Cardiac fibroblast (primary cell): Measurements from ENCODE around the gene GJB2.

ENCODE experiments used
- DNase-seq, 2 donors: peaks; one replicate each; pipeline versions ENCODE4 v3.0.0 to v3.0.0-alpha.2; 2010; ENCODE audit warnings: low read depth in 2 of 2
- H3K4me3 ChIP-seq, 2 donors: replicated peaks in 1 of 2; 1 replicate in 1 of 2; 2 replicates in 1 of 2; pipeline ENCODE4 v1.5.1; 2011; ENCODE audit warnings: low read depth in 2 of 2, low read length in 2 of 2, mild to moderate bottlenecking in 2 of 2, moderate library complexity in 1 of 2
- TF ChIP-seq, protein P1 (sequence below): IDR thresholded peaks from one replicate; pipeline ENCODE4 v1.5.1; 2011; ENCODE audit warnings: low read depth, mild to moderate bottlenecking, low read length, inconsistent platforms

Gene GJB2

DNA sequence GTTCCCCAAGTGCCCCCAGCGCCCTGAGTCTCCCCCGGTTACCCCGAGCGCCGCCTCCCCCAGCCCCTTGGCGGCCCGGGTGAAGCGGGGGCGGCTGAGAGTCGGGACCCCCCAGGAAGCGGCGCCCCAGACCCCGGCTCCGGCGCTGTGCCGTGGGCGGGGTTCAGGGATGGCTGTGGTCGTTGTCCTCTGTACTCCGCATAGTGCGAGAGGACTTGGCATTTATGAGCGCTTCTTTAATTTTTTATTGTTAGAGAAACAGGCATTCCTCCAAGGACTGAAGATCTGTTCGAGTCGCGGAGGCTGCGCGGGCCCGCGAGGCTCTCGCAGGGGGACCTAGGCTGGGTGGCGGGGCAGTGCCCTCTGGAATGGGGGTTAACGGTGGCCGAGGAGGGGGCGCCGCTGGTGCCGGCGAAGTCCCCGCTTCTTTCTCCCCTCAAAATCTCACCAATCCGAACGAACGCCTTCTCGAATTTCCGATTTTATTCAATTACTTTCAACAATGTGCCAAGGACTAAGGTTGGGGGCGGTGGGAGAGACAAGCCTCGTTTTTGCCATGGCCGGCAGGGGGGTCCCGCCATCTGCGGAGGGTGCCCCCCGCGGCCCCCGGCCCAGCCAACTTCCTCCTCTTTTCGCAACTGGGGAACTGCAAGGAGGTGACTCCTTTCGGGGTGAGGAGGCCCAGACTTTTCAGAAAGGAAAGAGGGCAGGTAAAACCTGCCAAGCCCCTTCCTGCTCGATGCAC, 596 bp upstream of the GJB2 start:
- TF ChIP-seq, protein P1, sequence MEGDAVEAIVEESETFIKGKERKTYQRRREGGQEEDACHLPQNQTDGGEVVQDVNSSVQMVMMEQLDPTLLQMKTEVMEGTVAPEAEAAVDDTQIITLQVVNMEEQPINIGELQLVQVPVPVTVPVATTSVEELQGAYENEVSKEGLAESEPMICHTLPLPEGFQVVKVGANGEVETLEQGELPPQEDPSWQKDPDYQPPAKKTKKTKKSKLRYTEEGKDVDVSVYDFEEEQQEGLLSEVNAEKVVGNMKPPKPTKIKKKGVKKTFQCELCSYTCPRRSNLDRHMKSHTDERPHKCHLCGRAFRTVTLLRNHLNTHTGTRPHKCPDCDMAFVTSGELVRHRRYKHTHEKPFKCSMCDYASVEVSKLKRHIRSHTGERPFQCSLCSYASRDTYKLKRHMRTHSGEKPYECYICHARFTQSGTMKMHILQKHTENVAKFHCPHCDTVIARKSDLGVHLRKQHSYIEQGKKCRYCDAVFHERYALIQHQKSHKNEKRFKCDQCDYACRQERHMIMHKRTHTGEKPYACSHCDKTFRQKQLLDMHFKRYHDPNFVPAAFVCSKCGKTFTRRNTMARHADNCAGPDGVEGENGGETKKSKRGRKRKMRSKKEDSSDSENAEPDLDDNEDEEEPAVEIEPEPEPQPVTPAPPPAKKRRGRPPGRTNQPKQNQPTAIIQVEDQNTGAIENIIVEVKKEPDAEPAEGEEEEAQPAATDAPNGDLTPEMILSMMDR, result no peak
- no peak for DNase-seq

DNA sequence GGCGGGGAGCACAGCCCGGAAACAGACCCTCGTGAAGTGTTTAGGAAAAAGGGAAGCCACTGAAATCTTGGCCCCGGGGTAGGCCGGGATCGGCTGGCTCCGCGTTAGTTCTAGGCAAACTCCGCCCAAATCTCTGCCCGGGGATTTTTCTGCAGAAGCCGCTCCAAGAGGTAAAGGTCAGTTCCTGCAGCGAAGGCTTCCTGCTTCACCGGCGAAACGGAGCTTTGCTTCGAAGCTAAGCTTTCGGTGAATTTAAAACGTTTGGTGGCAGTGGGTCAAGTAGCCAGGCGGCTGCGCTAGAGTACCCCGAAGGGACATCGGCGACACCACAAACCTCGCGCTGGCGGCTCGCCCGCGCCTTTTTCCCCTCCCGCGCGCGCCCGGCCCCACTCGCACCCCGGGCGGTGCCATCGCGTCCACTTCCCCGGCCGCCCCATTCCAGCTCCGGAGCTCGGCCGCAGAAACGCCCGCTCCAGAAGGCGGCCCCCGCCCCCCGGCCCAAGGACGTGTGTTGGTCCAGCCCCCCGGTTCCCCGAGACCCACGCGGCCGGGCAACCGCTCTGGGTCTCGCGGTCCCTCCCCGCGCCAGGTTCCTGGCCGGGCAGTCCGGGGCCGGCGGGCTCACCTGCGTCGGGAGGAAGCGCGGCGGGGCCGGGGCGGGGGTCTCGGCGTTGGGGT, 441 bp downstream of the GJB2 start:
- TF ChIP-seq, protein P1, result no peak
- peak in 1 of 2 donors; percentile 15 for DNase-seq
- peak overlapping the region; percentile 22 to 45 for H3K4me3 ChIP-seq

More for the DNA sequence above, 596 bp upstream of the GJB2 start:
- peak overlapping the region in 1 of 2 donors; percentile 27 for H3K4me3 ChIP-seq

DNA sequence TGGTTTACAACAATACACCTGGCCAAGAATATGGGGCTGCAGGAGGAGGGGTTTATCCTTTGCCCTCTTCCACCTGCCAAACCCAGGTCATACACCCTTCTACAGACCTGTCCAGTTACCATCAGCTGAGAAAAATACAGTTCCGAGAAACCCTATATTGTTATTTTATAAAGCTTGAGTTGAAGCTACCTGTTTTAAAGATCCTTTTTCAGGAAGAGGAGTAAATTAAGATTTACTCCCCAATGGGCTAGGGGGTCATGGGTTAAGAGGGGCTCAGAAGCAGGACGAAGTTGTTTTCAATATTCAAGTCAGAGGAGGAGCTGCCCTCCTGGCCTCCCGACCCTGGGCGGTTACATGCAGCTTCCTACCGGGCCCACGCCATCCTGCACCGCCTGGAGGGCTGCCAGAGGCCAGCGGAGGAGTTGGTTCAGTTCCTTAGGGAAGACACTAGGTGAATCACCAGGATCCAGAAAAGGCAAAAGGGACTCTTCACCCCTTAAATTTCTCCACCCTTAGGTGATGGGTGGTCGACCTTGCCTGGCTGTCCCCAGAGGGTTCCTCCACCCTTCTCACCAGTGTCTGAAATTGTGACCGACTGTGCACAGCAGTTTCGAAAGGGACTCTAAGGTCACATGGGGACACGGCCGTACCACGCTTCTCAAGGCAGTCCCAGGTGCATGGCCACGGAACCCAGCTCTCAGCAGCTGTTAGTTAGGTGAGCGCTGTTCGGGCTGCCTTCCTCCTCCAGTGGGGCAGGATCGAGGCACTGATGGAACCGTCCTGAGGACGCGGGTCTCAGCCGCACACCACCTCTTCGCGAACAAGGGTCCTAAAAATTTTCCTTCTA, 1.2 kb downstream of the GJB2 start:
- TF ChIP-seq, protein P1, result no peak
- DNase-seq, result no peak
- peak overlapping the region in 1 of 2 donors; percentile 45 for H3K4me3 ChIP-seq

DNA sequence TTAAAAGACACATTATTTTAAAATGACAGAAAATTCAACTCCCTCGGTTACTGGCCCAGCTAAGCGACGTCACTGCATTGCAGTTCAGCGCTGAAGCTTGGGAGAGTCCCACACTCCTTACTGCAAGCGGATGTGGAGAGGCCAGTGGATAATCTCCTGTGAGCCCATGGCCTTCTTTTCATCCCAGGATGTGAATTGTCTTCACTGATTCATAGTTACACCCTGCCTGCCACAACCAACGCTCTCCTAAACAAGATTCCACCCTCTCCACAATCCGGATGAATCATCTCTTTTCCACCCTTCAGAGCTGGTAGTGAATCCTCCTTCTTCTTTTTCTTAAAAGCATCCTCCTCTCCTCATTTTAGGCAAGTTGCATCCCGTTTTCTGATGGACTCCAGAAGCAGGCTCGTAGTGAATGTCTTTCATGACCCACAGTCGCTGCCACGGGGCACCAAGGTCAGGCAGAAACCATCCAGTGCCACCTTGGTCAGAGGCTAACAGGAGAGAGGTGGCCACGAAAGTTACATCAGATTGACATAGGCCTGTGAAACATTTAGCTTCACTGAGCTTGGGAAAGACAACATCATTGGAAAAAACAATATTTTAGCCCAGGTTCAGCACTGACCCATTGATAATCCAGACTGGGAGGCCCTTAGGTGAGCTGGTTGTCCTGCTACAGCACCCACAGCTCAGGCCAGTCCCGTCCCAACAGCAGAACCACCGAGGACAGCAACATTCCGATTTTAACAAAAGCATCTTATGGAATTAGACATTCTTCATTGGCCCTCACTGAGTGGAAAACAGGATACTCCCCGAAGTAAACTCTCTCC, 2.0 kb downstream of the GJB2 start:
- H3K4me3 ChIP-seq, result no peak overlapping the region
- TF ChIP-seq, protein P1, result no peak
- DNase-seq, result peak; percentile 54 to 72

DNA sequence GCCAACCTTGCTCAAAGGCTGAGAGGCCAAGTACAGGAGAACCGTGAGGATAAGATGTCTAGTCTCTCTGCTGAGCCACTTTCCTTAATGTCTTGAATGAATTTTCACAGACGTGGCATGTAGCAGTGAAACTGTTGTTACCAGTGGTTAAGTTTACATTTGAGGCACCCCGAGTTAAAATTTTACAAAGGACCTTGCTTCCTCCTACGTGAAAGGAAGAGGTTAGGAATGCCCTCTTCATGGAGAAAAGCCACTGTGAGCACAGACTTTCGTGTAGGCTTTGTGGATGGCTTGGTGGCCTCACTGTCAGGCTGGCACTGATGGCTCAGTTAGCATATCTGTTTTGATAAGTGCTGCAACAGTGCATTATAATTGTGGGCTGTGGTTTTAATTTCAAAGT, 2.7 kb downstream of the GJB2 start:
- TF ChIP-seq, protein P1, result no peak
- no peak for DNase-seq
- no peak overlapping the region for H3K4me3 ChIP-seq
